NB4 (cell line): ENCODE results near the gene COL4A6.

Experiments
- CTCF ChIP-seq: IDR thresholded peaks from one replicate; pipeline ENCODE4 v1.5.1; 2012; ENCODE audit warnings: low read depth, low read length
- POLR2A ChIP-seq: IDR thresholded peaks from 2 replicates; pipeline ENCODE4 v1.6.1; 2011; ENCODE audit warnings: mild to moderate bottlenecking; ENCODE audit not compliant: insufficient read length; ENCODE audit errors: extremely low read depth

GRCh38 chrX:108309144-108309543 is 129.1 kb downstream of the COL4A6 start:
- TF ChIP-seq POLR2A = no peak
- no peak for TF ChIP-seq CTCF
